ENCODE results near the gene BAZ1A.
A peak's percentile ranks its signal among the peaks of the same experiment; 100 is the strongest.

The BAZ1A gene

GRCh38 chr14:34906287-34906686 is 31.1 kb upstream of the BAZ1A start:
- TF ChIP-seq CTCF (conservative IDR thresholded peaks at IDR 0.05; ENCODE audit: low read depth, low read length), result no peak
- H3K4me3 ChIP-seq (ENCODE audit: low read depth, low read length), result no peak overlapping the region
- no peak for DNase-seq (ENCODE audit: low read depth)

- H3K4me3 ChIP-seq (ENCODE audit: low read depth, low read length), result no peak overlapping the region
- no peak for TF ChIP-seq CTCF (conservative IDR thresholded peaks at IDR 0.05; ENCODE audit: low read depth, low read length)
- no peak for DNase-seq (ENCODE audit: low read depth)
Observed at GRCh38 chr14:34895277-34895676, 20.1 kb upstream of the BAZ1A start.

- H3K4me3 ChIP-seq (ENCODE audit: low read depth, low read length), result no peak overlapping the region
- TF ChIP-seq CTCF (conservative IDR thresholded peaks at IDR 0.05; ENCODE audit: low read depth, low read length), result no peak
- no peak for DNase-seq (ENCODE audit: low read depth)
Observed at GRCh38 chr14:34890937-34891336, 15.8 kb upstream of the BAZ1A start.

- no peak for TF ChIP-seq CTCF (conservative IDR thresholded peaks at IDR 0.05; ENCODE audit: low read depth, low read length)
- no peak for DNase-seq (ENCODE audit: low read depth)
- H3K4me3 ChIP-seq (ENCODE audit: low read depth, low read length), result no peak overlapping the region
Observed at GRCh38 chr14:34888186-34888585, 13.0 kb upstream of the BAZ1A start.

GRCh38 chr14:34883954-34884353 is 8.8 kb upstream of the BAZ1A start:
- DNase-seq (ENCODE audit: low read depth), result no peak
- no peak for TF ChIP-seq CTCF (conservative IDR thresholded peaks at IDR 0.05; ENCODE audit: low read depth, low read length)
- no peak overlapping the region for H3K4me3 ChIP-seq (ENCODE audit: low read depth, low read length)

- peak; percentile 28 for TF ChIP-seq CTCF (conservative IDR thresholded peaks at IDR 0.05; ENCODE audit: low read depth, low read length)
- DNase-seq (ENCODE audit: low read depth), result peak; percentile 70
- peak overlapping the region; percentile 81 for H3K4me3 ChIP-seq (ENCODE audit: low read depth, low read length)
Observed at GRCh38 chr14:34874386-34875030, 652 bp downstream of the BAZ1A start.

All from choroid plexus epithelial cell (primary cell).